Mucosa of rectum (tissue), 2 donors: ENCODE data around the gene OLFM2.

Experiments used
- H3K27ac ChIP-seq, 2 donors: one replicate each; pipeline ENCODE4 v1.7.0; 2013; ENCODE audit warnings: inconsistent platforms in 2 of 2, low read depth in 2 of 2, low read length in 2 of 2
- H3K27me3 ChIP-seq, 2 donors: one replicate each; pipeline ENCODE4 v1.7.0; 2013; ENCODE audit warnings: low read length in 2 of 2; ENCODE audit not compliant: control insufficient read depth in 2 of 2, insufficient read depth in 2 of 2
- H3K36me3 ChIP-seq, 2 donors: one replicate each; pipeline ENCODE4 v1.7.0; 2013; ENCODE audit warnings: low read length in 2 of 2; ENCODE audit not compliant: control insufficient read depth in 2 of 2, insufficient read depth in 2 of 2
- H3K4me1 ChIP-seq, 2 donors: one replicate each; pipeline ENCODE4 v1.7.0; 2013; ENCODE audit warnings: low read length in 2 of 2, mild to moderate bottlenecking in 1 of 2; ENCODE audit not compliant: control insufficient read depth in 2 of 2, insufficient read depth in 2 of 2
- H3K4me3 ChIP-seq, 2 donors: one replicate each; pipeline ENCODE4 v1.7.0; 2013; ENCODE audit warnings: low read length in 2 of 2
- H3K9ac ChIP-seq, 2 donors: one replicate each; pipeline ENCODE4 v1.7.0; 2013; ENCODE audit warnings: low read length in 2 of 2, low read depth in 1 of 2, mild to moderate bottlenecking in 1 of 2
- H3K9me3 ChIP-seq, 2 donors: one replicate each; pipeline ENCODE4 v1.7.0; 2013; ENCODE audit warnings: low read length in 2 of 2; ENCODE audit not compliant: control insufficient read depth in 2 of 2
- donor health status: healthy.
- donor health status: Normal muscosa, but diverticular disease.

The OLFM2 gene

DNA sequence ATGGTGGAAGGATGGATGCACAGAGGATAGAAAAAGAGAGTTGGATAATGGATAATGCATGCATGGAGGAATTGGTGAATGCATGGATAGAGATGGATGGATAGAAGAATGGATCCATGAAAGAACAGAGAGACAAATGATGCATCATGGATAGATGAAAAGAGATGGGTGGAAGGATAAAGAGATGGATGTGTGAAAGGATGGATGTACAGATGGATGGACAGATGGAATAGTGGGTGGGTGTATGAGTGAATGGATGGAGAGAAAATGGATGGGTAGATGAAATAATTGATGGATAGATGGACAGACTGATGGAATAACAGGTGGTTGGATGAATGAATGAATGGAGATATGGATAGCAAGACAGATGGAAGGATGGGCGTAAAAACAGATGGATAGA lies 25.7 kb downstream of the OLFM2 start:
- H3K9ac ChIP-seq = no peak overlapping the region
- no peaks in the 10 kb centered on the region for H3K36me3 ChIP-seq
- H3K27me3 ChIP-seq = peaks cover 8 to 12% of the 10 kb centered on the region in 2 donors
- peaks cover 4 to 5% of the 10 kb centered on the region in 2 donors for H3K4me1 ChIP-seq
- H3K27ac ChIP-seq = no peak overlapping the region
- H3K4me3 ChIP-seq = no peak overlapping the region
- no peaks in the 10 kb centered on the region for H3K9me3 ChIP-seq

DNA sequence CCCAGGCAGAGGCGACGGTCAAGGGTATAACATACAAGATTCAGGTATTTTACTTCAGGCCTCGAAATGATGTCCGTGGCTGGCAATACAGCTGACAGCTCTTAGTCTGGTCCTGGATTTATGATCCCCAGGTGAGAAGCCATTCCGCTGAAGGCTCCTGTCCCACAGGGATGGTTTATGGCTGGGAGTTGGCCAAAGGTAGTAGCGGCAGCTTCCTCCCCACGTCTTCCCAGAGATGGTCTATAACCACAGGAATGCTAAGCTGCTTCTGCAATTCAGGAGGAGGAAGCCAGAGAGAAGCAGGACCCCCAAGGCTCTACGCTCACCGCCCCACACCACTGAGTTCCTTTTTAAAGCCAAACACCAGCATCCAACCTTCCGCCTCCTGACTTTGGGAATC lies 27.1 kb downstream of the OLFM2 start:
- Histone ChIP-seq H3K4me1 (peaks cover 2 to 3% of the 10 kb centered on the region in 2 donors), H3K36me3 (no peaks in the 10 kb centered on the region), H3K27ac (no peak overlapping the region), H3K9me3 (no peaks in the 10 kb centered on the region), H3K27me3 (peaks cover 8 to 12% of the 10 kb centered on the region in 2 donors), H3K4me3 (no peak overlapping the region), H3K9ac (no peak overlapping the region)

GRCh38 chr19:9906475-9907087 lies 29.7 kb downstream of the OLFM2 start:
- no peak overlapping the region for H3K9ac ChIP-seq
- H3K36me3 ChIP-seq = no peaks in the 10 kb centered on the region
- H3K27me3 ChIP-seq = peaks cover 0 to 4% of the 10 kb centered on the region in 2 donors
- H3K27ac ChIP-seq = no peak overlapping the region
- no peaks in the 10 kb centered on the region for H3K9me3 ChIP-seq
- H3K4me3 ChIP-seq = no peak overlapping the region
- H3K4me1 ChIP-seq = no peaks in the 10 kb centered on the region

GRCh38 chr19:9903336-9903735 lies 33.0 kb downstream of the OLFM2 start:
- Histone ChIP-seq H3K27me3 (peaks cover 0 to 3% of the 10 kb centered on the region in 2 donors), H3K4me1 (no peaks in the 10 kb centered on the region), H3K9me3 (no peaks in the 10 kb centered on the region), H3K27ac (no peak overlapping the region), H3K4me3 (no peak overlapping the region), H3K9ac (no peak overlapping the region), H3K36me3 (no peaks in the 10 kb centered on the region)

DNA sequence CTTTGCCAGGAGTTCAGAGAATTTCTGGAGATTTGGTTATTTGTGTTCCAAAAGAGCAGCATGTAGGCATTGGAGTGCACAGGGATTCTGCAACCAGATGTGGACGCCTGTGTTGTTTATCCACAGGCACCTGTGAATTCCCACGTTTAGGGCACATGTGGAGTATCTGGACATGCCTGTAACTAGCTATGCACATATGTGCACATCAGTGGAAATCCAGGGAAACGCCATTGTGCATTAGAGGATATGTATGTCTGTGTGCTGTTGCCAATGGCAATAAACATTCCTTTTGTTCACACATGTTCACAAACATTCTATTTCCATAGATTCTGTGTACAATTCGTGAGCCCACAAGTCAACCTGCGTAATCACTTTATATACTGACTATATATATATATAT lies 34.7 kb downstream of the OLFM2 start:
- Histone ChIP-seq H3K36me3 (no peaks in the 10 kb centered on the region), H3K27ac (no peak overlapping the region), H3K4me3 (no peak overlapping the region), H3K4me1 (no peaks in the 10 kb centered on the region), H3K9me3 (no peaks in the 10 kb centered on the region), H3K9ac (no peak overlapping the region), H3K27me3 (peaks cover 0 to 3% of the 10 kb centered on the region in 2 donors)

- no peaks in the 10 kb centered on the region for H3K9me3 ChIP-seq
- no peak overlapping the region for H3K9ac ChIP-seq
- H3K36me3 ChIP-seq = no peaks in the 10 kb centered on the region
- H3K4me3 ChIP-seq = no peak overlapping the region
- no peak overlapping the region for H3K27ac ChIP-seq
- H3K27me3 ChIP-seq = peaks cover 0 to 3% of the 10 kb centered on the region in 2 donors
- H3K4me1 ChIP-seq = no peaks in the 10 kb centered on the region
Observed at GRCh38 chr19:9901020-9901419, 35.3 kb downstream of the OLFM2 start.

DNA sequence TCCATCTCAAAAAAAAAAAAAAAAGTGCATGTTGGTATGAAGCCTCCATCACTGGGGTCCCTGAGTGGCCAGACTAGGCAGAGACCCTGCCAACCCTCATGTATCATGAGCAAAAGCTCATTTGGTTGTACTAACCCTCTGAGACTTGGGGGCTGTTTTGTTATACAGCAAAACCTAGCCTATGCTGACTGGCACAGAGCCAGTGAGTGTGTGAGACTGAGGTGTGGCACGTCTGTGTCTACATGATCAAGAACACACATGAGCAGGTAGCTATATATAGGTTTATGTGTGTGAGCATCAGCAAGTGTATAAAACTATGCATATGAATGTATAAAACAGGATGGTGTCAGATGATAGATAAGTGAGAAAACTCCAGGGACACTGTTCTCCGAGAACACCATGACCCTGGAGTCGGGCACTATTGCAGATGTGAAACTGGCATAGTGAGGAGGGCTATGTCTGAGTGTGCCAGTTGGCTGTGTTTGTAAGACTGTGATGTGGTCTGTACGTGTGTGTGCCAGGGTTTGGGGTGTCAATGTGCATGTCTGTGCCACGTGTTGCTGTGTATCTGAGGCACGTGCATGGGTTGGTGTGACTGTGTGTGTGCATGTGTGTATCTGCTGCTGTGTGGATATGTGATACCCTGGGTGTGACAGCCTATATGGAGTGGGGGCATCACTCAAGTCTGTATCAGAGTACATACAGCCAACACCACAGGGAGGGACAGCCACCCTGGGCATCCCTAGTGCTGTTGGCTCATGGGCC lies 44.5 kb downstream of the OLFM2 start:
- no peak overlapping the region for H3K9ac ChIP-seq
- H3K27me3 ChIP-seq = no peaks in the 10 kb centered on the region
- no peak overlapping the region for H3K4me3 ChIP-seq
- no peaks in the 10 kb centered on the region for H3K36me3 ChIP-seq
- no peaks in the 10 kb centered on the region for H3K9me3 ChIP-seq
- H3K4me1 ChIP-seq = no peaks in the 10 kb centered on the region
- no peak overlapping the region for H3K27ac ChIP-seq

GRCh38 chr19:9885077-9885552 lies 51.2 kb downstream of the OLFM2 start:
- Histone ChIP-seq H3K4me3 (no peak overlapping the region), H3K27ac (no peak overlapping the region), H3K27me3 (peaks cover 0 to 4% of the 10 kb centered on the region in 2 donors), H3K36me3 (no peaks in the 10 kb centered on the region), H3K9me3 (no peaks in the 10 kb centered on the region), H3K4me1 (no peaks in the 10 kb centered on the region), H3K9ac (no peak overlapping the region)

DNA sequence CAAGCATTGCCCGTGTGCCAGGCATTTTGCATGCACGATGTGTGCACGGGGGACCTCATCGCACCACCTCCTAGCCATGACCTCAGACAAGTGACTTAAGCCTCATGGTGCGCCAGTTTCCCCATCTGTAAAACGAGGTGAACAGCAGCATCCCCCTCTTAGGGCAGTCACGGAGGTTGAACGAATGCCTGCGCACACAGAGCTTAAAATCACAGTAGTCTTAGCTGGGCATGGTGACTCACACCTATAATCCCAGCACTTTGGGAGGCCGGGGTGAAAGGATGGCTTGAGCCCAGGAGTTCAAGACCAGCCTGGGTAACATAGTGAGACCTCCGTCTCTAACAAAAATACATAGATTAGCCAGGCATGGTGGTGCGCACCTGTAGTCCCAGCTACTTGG lies 52.6 kb downstream of the OLFM2 start:
- Histone ChIP-seq H3K36me3 (no peaks in the 10 kb centered on the region), H3K9ac (no peak overlapping the region), H3K27me3 (peaks cover 0 to 4% of the 10 kb centered on the region in 2 donors), H3K9me3 (no peaks in the 10 kb centered on the region), H3K4me3 (no peak overlapping the region), H3K4me1 (no peaks in the 10 kb centered on the region), H3K27ac (no peak overlapping the region)

DNA sequence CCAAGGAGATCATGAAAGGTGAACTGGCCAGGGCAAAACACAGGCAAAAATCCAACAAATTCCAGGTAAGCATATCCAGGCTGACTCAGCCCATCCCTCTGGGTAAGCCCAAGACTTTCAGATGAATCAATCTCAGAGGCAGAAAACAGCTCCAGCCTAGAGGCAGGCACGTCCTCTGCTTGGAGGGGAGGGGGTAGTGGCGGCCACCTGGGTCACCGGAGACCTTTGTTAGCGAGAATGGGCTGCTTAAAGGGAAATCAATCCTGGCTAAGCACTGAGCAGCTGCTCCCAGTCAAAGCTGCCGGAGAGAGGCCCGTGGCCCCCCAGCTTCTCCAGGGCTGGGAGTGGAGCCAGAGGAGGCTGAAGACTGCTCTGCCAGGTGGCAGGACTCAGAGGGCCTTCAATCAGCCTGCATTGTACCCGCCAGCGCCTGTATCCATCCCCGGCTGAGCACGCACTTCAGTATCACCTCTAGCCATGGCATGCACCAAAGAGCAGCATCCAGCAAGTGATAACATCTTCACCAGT lies 53.0 kb downstream of the OLFM2 start:
- no peak overlapping the region for H3K27ac ChIP-seq
- no peak overlapping the region for H3K4me3 ChIP-seq
- H3K4me1 ChIP-seq = no peaks in the 10 kb centered on the region
- H3K36me3 ChIP-seq = no peaks in the 10 kb centered on the region
- H3K9me3 ChIP-seq = no peaks in the 10 kb centered on the region
- H3K27me3 ChIP-seq = peaks cover 0 to 4% of the 10 kb centered on the region in 2 donors
- no peak overlapping the region for H3K9ac ChIP-seq
